ENCODE data around the gene PRKD2. TPM values are rescaled to one million over a fixed set of nuclear protein-coding genes. Genes with fewer than 3 reads are reported as not detected.

Gene PRKD2
- total and polyA plus RNA-seq, 2 experiments from 2014 or later = 11.9 to 14.2 TPM

- Histone ChIP-seq H4K20me1 (ENCODE audit: insufficient read depth) (no peaks in the 10 kb centered on the region; the same call in 1 of the 2 replicates), H3K36me3 (ENCODE audit: low read depth) (peaks cover 5% of the 10 kb centered on the region; the same call in 1 of the 2 replicates), H3K4me3 (no peak overlapping the region), H2AFZ (no peak overlapping the region), H3K4me1 (ENCODE audit: insufficient read depth) (peaks cover 10% of the 10 kb centered on the region), H3K9me2 (ENCODE audit: insufficient read depth) (no peaks in the 10 kb centered on the region), H3K79me2 (ENCODE audit: insufficient read depth) (peaks cover 28% of the 10 kb centered on the region), H3F3A (ENCODE audit: insufficient read depth) (peaks cover 10% of the 10 kb centered on the region; the same call in 1 of the 2 replicates), H3K27me3 (replicated peaks; ENCODE audit: insufficient read depth) (no peaks in the 10 kb centered on the region), H3K4me2 (ENCODE audit: unreplicated experiment) (no peak overlapping the region), H3K27ac (no peak overlapping the region), H3K9me3 (ENCODE audit: low read depth) (no peaks in the 10 kb centered on the region), H3K9ac (no peak overlapping the region)
- peak; percentile 71 for DNase-seq
- in situ Hi-C loops (cut with MboI) = no loop called here
- WGBS, 2 experiments (ENCODE audit: low coverage in 1 of 2, low lambda C conversion rate in 2 of 2, missing lambda C conversion rate in 2 of 2) = 49 to 55% methylated on average over 20 of the region's 20 CpGs
- TF ChIP-seq EZH2phosphoT487 (IDR thresholded peaks at IDR 0.05; ENCODE audit: insufficient read depth, low read depth) = no peak
- TF ChIP-seq EZH2 (IDR thresholded peaks at IDR 0.05; ENCODE audit: insufficient read depth, poor library complexity, severe bottlenecking) = no peak
These were observed 11.9 kb upstream of the PRKD2 start for GRCh38 chr19:46728693-46729339.

- H3K4me2 ChIP-seq (ENCODE audit: unreplicated experiment) = no peak overlapping the region
- H3K9ac ChIP-seq = no peak overlapping the region
- no peak overlapping the region for H3K4me3 ChIP-seq
- peaks cover 5% of the 10 kb centered on the region; the same call in 1 of the 2 replicates for H3K36me3 ChIP-seq (ENCODE audit: low read depth)
- no peak overlapping the region for H2AFZ ChIP-seq
- in situ Hi-C loops (cut with MboI) = no loop called here
- no peaks in the 10 kb centered on the region for H3K9me3 ChIP-seq (ENCODE audit: low read depth)
- no peaks in the 10 kb centered on the region; the same call in 1 of the 2 replicates for H4K20me1 ChIP-seq (ENCODE audit: insufficient read depth)
- peaks cover 10% of the 10 kb centered on the region; the same call in 1 of the 2 replicates for H3F3A ChIP-seq (ENCODE audit: insufficient read depth)
- H3K79me2 ChIP-seq (ENCODE audit: insufficient read depth) = peaks cover 22% of the 10 kb centered on the region
- TF ChIP-seq EZH2phosphoT487 (IDR thresholded peaks at IDR 0.05; ENCODE audit: insufficient read depth, low read depth) = no peak
- TF ChIP-seq EZH2 (IDR thresholded peaks at IDR 0.05; ENCODE audit: insufficient read depth, poor library complexity, severe bottlenecking) = no peak
- no peaks in the 10 kb centered on the region for H3K27me3 ChIP-seq (replicated peaks; ENCODE audit: insufficient read depth)
- WGBS, 2 experiments (ENCODE audit: low coverage in 1 of 2, low lambda C conversion rate in 2 of 2, missing lambda C conversion rate in 2 of 2) = 81 to 82% methylated on average over 8 to 14 of the region's 14 CpGs
- no peak overlapping the region for H3K27ac ChIP-seq
- peaks cover 10% of the 10 kb centered on the region for H3K4me1 ChIP-seq (ENCODE audit: insufficient read depth)
- no peaks in the 10 kb centered on the region for H3K9me2 ChIP-seq (ENCODE audit: insufficient read depth)
- no peak for DNase-seq
These were observed 11.3 kb upstream of the PRKD2 start for GRCh38 chr19:46728208-46728607.

GRCh38 chr19:46727757-46728156 lies 10.8 kb upstream of the PRKD2 start:
- peaks cover 10% of the 10 kb centered on the region for H3K4me1 ChIP-seq (ENCODE audit: insufficient read depth)
- H3K36me3 ChIP-seq (ENCODE audit: low read depth) = peaks cover 5% of the 10 kb centered on the region; the same call in 1 of the 2 replicates

GRCh38 chr19:46726971-46727501 lies 10.1 kb upstream of the PRKD2 start:
- Histone ChIP-seq H4K20me1 (ENCODE audit: insufficient read depth) (no peaks in the 10 kb centered on the region), H3K79me2 (ENCODE audit: insufficient read depth) (peaks cover 11% of the 10 kb centered on the region), H3K4me2 (ENCODE audit: unreplicated experiment) (no peak overlapping the region), H3K27me3 (replicated peaks; ENCODE audit: insufficient read depth) (no peaks in the 10 kb centered on the region), H3K4me3 (no peak overlapping the region), H3K27ac (no peak overlapping the region), H3K4me1 (ENCODE audit: insufficient read depth) (peaks cover 10% of the 10 kb centered on the region), H3K9me3 (ENCODE audit: low read depth) (no peaks in the 10 kb centered on the region), H2AFZ (no peak overlapping the region), H3K36me3 (ENCODE audit: low read depth) (peaks cover 5% of the 10 kb centered on the region; the same call in 1 of the 2 replicates), H3K9ac (no peak overlapping the region), H3K9me2 (ENCODE audit: insufficient read depth) (no peaks in the 10 kb centered on the region), H3F3A (ENCODE audit: insufficient read depth) (peaks cover 8% of the 10 kb centered on the region; the same call in 1 of the 2 replicates)
- in situ Hi-C loops (cut with MboI) = no loop called here
- 83 to 88% methylated on average over 14 of the region's 14 CpGs for WGBS, 2 experiments (ENCODE audit: low coverage in 1 of 2, low lambda C conversion rate in 2 of 2, missing lambda C conversion rate in 2 of 2)
- DNase-seq = no peak
- TF ChIP-seq EZH2phosphoT487 (IDR thresholded peaks at IDR 0.05; ENCODE audit: insufficient read depth, low read depth) = no peak
- no peak for TF ChIP-seq EZH2 (IDR thresholded peaks at IDR 0.05; ENCODE audit: insufficient read depth, poor library complexity, severe bottlenecking)

More at GRCh38 chr19:46727757-46728156, 10.8 kb upstream of the PRKD2 start:
- Histone ChIP-seq H3K9ac (no peak overlapping the region), H3K9me3 (ENCODE audit: low read depth) (no peaks in the 10 kb centered on the region), H3F3A (ENCODE audit: insufficient read depth) (peaks cover 10% of the 10 kb centered on the region; the same call in 1 of the 2 replicates), H4K20me1 (ENCODE audit: insufficient read depth) (no peaks in the 10 kb centered on the region), H2AFZ (no peak overlapping the region), H3K27me3 (replicated peaks; ENCODE audit: insufficient read depth) (no peaks in the 10 kb centered on the region), H3K79me2 (ENCODE audit: insufficient read depth) (peaks cover 17% of the 10 kb centered on the region), H3K27ac (no peak overlapping the region), H3K4me2 (ENCODE audit: unreplicated experiment) (no peak overlapping the region), H3K4me3 (no peak overlapping the region), H3K9me2 (ENCODE audit: insufficient read depth) (no peaks in the 10 kb centered on the region)
- DNase-seq = no peak
- WGBS, 2 experiments (ENCODE audit: low coverage in 1 of 2, low lambda C conversion rate in 2 of 2, missing lambda C conversion rate in 2 of 2) = 87 to 96% methylated on average over 11 of the region's 11 CpGs
- TF ChIP-seq EZH2phosphoT487 (IDR thresholded peaks at IDR 0.05; ENCODE audit: insufficient read depth, low read depth) (no peak), EZH2 (IDR thresholded peaks at IDR 0.05; ENCODE audit: insufficient read depth, poor library complexity, severe bottlenecking) (no peak)
- in situ Hi-C loops (cut with MboI) = no loop called here

All from GM23248 (cell line).